Body of pancreas (tissue), 4 donors: Measurements from ENCODE around the gene ATP2C2.

Source experiments
- CTCF ChIP-seq, 7 experiments: fragments of 450-650 bp in 4 of 7; fragments of 200-600 bp in 3 of 7; sonication (generic) in 3 of 7; IDR thresholded peaks; one replicate each; pipeline ENCODE4 v1.5.1; 2016 to 2019; ENCODE audit warnings: antibody characterized with exemption in 7 of 7
- POLR2A ChIP-seq, 3 donors: fragments of 450-650 bp; IDR thresholded peaks; one replicate each; pipeline ENCODE4 v1.6.1; 2016; ENCODE audit warnings: antibody characterized with exemption in 3 of 3, mild to moderate bottlenecking in 2 of 3

GRCh38 chr16:84425696-84426095, 57.4 kb downstream of the ATP2C2 start:
- TF ChIP-seq CTCF (IDR thresholded peaks at IDR 0.05) (no peak), POLR2A (IDR thresholded peaks at IDR 0.05) (no peak)
